ENCODE results near the gene TRIM15. TPM values are rescaled to one million over a fixed set of nuclear protein-coding genes. Genes with fewer than 3 reads are reported as not detected.

The TRIM15 gene
- total RNA-seq, 2 experiments from 2014 or later: not detected

DNA sequence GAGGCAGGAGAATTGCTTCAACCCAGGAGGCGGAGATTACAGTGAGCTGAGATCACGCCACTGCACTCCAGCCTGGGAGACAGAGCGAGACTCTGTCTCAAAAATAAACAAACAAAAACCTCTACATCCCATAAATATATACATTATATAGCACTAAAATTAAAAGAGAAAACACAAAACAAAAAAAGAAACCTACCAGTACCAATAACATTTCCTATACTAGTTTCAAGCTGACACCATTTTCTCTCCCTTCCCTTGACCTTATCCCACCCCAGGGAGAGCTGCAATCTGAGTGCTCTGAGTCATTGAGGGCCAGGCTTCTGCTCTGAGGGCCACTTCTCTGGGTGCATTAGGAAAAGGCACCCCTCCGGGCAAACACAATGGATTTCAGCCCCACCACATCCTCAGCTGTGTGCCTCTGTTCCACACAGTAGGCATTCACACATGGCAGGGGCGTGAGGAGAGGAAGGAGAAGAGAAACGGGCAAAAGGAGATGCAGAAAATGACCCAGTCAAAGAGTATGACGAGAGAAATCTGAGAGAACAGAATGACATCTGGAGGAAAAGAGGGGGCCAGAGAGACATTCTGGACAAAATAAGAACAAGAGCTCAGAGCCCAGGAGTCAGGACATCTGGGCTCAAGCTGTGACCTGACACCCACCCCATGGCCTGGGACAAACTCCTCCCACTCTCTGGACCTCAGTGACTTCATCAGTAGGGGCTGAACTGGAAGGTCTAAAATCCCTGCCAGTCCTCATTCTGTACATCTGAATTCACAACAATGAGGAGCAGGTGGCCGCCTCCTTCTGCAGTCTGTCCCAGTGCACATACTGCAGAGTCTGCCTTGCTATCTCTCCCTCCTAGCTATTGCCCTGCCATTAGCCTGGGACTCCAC lies 31.7 kb downstream of the TRIM15 start:
- H3K9me3 Mint-ChIP-seq (ENCODE audit: insufficient read depth): no peaks in the 10 kb centered on the region
- ATAC-seq: no peak
- ChIA-PET POLR2A (interaction anchor here (2.7 kb wide), 1 partner anchor 12 kb away, joined by 8 read pairs; no protein-coding TSS in a partner anchor), CTCF (interaction anchor here (1.2 to 1.3 kb wide), 2 partner anchors 24 to 347 kb away, joined by 4 to 5 read pairs; no protein-coding TSS in a partner anchor)
- DNase-seq: peak; percentile 16
- peaks cover 61% of the 10 kb centered on the region for H3K36me3 Mint-ChIP-seq (ENCODE audit: low read depth)
- no peak overlapping the region for H3K4me3 Mint-ChIP-seq
- peak overlapping the region; percentile 25 for H3K27ac Mint-ChIP-seq
- H3K4me1 Mint-ChIP-seq (ENCODE audit: low read depth): peaks cover 4% of the 10 kb centered on the region
- no peaks in the 10 kb centered on the region for H3K27me3 Mint-ChIP-seq (ENCODE audit: low read depth)

DNA sequence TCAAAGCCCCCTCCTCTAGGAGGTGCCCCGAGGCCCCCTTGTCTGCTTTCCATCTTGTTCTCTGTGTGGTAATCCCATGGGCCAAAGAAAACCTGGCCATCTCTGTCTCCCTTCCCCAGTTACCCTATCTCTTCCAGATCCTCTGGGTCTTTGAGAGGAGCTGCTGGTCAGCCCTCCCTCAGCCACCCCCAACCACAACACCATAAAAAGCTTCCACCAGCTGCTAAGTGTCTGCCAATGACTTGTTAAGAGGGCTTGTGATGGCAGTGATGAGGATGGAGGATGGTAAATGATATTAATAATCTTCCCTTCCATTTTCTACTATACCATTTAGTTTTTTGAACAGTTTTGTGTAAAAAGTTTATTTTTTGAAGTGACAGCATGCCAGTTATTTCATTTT lies 32.6 kb downstream of the TRIM15 start:
- H3K4me3 Mint-ChIP-seq: no peak overlapping the region
- peaks cover 58% of the 10 kb centered on the region for H3K36me3 Mint-ChIP-seq (ENCODE audit: low read depth)
- ChIA-PET POLR2A (interaction anchor here (2.7 kb wide), 1 partner anchor 11 kb away, joined by 8 read pairs; no protein-coding TSS in a partner anchor), CTCF (interaction anchor here (1.2 to 1.3 kb wide), 2 partner anchors 23 to 348 kb away, joined by 4 to 5 read pairs; no protein-coding TSS in a partner anchor)
- H3K27me3 Mint-ChIP-seq (ENCODE audit: low read depth): no peaks in the 10 kb centered on the region
- ATAC-seq (no peak), DNase-seq (no peak)
- H3K27ac Mint-ChIP-seq: peak overlapping the region; percentile 24
- no peaks in the 10 kb centered on the region for H3K9me3 Mint-ChIP-seq (ENCODE audit: insufficient read depth)
- peaks cover 10% of the 10 kb centered on the region for H3K4me1 Mint-ChIP-seq (ENCODE audit: low read depth)

DNA sequence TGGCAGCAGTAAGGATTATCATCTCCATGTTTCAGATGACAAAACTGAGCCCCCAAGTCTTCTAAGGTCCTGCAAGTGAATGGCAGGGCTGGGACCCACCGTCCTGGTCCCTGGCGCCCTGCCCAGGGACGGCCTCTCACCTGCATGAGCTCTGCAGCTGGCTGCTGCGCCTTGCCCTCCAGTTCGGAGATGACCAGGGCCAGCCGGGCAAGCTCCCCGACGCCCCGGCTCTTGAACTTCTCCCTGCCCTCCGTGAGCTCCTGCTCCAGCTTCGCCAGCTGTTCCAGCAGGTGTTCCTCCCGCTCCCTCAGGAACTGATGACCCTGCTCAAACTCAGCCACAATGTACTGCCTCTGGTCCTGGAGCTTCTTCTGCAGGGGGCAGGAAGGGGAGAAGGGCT lies 33.0 kb downstream of the TRIM15 start:
- no peaks in the 10 kb centered on the region for H3K27me3 Mint-ChIP-seq (ENCODE audit: low read depth)
- ChIA-PET POLR2A (interaction anchor here (0.8 to 2.7 kb wide), 2 partner anchors 10 to 153 kb away, joined by 3 to 8 read pairs; no protein-coding TSS in a partner anchor), CTCF (interaction anchor here (1.0 to 1.2 kb wide), 2 partner anchors 160 to 349 kb away, joined by 4 read pairs; no protein-coding TSS in a partner anchor)
- ATAC-seq: no peak
- no peak overlapping the region for H3K4me3 Mint-ChIP-seq
- peaks cover 15% of the 10 kb centered on the region for H3K4me1 Mint-ChIP-seq (ENCODE audit: low read depth)
- peaks cover 59% of the 10 kb centered on the region for H3K36me3 Mint-ChIP-seq (ENCODE audit: low read depth)
- H3K27ac Mint-ChIP-seq: no peak overlapping the region
- H3K9me3 Mint-ChIP-seq (ENCODE audit: insufficient read depth): no peaks in the 10 kb centered on the region
- no peak for DNase-seq

DNA sequence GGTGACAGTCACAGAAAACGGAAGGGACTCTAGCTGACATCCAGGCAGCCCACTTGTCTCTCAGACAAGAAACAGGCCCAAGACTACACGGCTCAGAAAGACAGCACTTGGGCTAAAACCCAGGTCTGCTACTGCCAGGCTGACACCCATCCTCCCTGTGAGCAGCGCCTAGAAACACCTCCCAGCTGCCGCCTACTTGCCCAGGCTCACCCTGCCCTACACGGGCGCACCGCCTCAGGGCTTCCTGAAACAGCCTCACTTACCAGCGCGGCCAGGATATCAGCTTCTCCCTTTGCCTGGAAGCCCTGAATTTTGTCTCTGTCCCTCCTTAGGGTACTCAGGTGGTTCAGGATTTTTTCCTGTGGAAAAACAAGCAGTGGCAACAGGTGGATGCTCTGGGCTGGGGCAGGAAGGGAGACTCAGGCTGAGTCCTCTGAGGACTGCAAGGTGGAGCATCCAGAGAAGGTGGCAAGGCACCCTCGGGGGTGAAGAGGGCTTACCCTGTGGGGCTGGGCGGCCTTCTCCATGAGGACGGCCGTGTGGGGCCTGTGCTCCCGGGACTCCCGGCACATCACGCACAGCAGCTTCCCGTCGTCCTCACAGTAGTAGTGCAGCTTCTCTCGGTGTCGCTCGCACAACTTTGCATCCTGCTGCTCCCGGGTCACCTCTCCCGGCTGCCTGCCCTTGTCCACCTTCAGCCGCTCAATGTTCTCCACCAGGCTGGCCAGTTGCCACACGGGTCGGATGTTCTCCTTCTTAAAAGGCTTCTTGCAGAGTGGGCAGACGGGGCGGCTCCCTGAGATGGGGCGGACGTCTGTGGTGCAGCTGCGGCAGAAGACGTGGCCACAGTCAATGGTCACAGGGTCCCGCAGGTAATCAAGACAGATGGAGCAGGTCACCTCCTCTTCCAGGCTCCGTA lies 35.1 kb downstream of the TRIM15 start:
- H3K4me3 Mint-ChIP-seq: no peak overlapping the region
- no peak for ATAC-seq
- H3K9me3 Mint-ChIP-seq (ENCODE audit: insufficient read depth): no peaks in the 10 kb centered on the region
- H3K4me1 Mint-ChIP-seq (ENCODE audit: low read depth): peaks cover 23% of the 10 kb centered on the region
- POLR2A ChIA-PET: interaction anchor here (0.5 kb wide), 1 partner anchor 253 kb away, joined by 3 read pairs; no protein-coding TSS in a partner anchor
- H3K36me3 Mint-ChIP-seq (ENCODE audit: low read depth): peaks cover 63% of the 10 kb centered on the region
- no peaks in the 10 kb centered on the region for H3K27me3 Mint-ChIP-seq (ENCODE audit: low read depth)
- H3K27ac Mint-ChIP-seq: no peak overlapping the region
- no peak for DNase-seq
- CTCF ChIA-PET: interaction anchor here (1.4 kb wide), 1 partner anchor 21 kb away, joined by 4 read pairs; no protein-coding TSS in a partner anchor

DNA sequence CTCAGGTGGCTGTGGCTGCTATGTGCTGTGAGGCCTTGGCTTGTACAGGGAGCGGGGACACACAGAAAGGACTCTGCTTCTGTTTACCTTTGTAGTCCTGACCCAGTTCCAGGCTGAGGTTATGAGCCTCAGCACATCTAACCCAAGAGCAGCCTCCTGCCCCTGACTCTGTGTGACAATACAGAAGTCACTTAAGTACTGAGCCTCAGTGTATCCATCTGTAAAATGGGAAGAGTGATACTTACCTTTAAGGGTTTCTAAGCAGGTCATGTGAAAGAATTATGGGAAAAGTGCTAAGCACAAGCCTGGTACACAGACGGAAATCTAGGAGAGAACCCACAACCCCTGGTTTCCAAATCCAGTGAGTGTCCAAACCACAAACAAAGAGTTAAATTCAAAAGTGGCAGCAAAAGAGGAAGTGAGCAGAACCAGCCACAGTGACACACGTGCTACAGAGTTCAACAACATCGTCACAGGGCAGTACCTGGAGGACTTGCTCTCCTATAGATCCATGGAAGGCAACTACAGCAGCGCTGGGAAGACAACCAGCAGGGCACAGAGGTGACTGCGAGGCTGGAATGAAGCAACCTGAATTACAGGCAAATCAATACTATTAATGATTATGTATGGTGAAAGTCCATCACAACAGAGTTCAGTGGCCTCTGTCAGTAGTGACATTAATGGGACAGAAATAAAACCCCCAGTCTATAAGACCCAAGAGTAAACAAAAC lies 37.4 kb downstream of the TRIM15 start:
- ATAC-seq: no peak
- Mint-ChIP-seq H3K36me3 (ENCODE audit: low read depth) (peaks cover 60% of the 10 kb centered on the region), H3K4me3 (no peak overlapping the region), H3K9me3 (ENCODE audit: insufficient read depth) (no peaks in the 10 kb centered on the region), H3K27me3 (ENCODE audit: low read depth) (no peaks in the 10 kb centered on the region), H3K4me1 (ENCODE audit: low read depth) (peaks cover 29% of the 10 kb centered on the region), H3K27ac (peak overlapping the region; percentile 51)
- ChIA-PET CTCF (no interaction called here), POLR2A (no interaction called here)
- no peak for DNase-seq

DNA sequence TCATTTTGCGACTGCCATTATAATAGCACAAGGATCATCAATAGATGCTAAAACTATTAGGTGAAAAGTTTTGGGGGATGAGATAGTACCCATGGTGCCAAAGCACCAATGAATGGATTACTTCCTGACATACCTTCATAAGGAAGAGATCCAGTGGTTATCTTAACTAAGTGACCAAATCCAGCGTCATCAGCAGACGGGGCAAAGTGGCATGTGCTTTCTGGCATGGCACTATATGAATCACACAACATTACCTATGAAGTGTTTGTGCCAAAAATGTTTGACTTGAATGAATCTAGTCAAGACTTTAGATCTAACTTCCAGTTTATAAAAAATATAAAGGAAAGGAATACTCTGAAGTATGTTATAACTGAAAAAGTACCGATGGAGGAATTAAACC lies 39.0 kb downstream of the TRIM15 start:
- ChIA-PET POLR2A (no interaction called here), CTCF (no interaction called here)
- H3K4me1 Mint-ChIP-seq (ENCODE audit: low read depth): peaks cover 40% of the 10 kb centered on the region
- ATAC-seq: no peak
- no peaks in the 10 kb centered on the region for H3K9me3 Mint-ChIP-seq (ENCODE audit: insufficient read depth)
- peaks cover 56% of the 10 kb centered on the region for H3K36me3 Mint-ChIP-seq (ENCODE audit: low read depth)
- no peaks in the 10 kb centered on the region for H3K27me3 Mint-ChIP-seq (ENCODE audit: low read depth)
- H3K27ac Mint-ChIP-seq: no peak overlapping the region
- DNase-seq: no peak
- H3K4me3 Mint-ChIP-seq: no peak overlapping the region

DNA sequence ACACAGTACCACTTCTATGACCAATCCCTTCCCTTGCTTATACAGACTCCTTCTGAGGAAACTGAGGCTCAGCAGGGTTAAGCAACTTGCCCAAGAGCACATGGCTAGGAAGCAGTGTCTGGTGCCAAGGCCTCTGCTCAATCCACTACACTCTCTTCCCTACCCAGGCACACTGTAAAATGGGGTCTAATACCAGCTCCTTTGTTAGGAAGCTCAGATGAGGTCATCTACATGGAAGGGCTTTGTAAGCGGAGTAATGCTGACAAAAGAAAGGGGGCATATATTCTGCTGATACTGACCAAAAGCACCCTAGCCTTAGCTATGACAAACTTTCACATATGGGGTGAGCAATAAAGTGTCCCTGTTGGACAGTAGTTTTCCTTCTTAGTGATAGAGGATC lies 40.8 kb downstream of the TRIM15 start:
- no peak for ATAC-seq
- Mint-ChIP-seq H3K27ac (no peak overlapping the region), H3K9me3 (ENCODE audit: insufficient read depth) (no peaks in the 10 kb centered on the region), H3K4me1 (ENCODE audit: low read depth) (peaks cover 54% of the 10 kb centered on the region), H3K27me3 (ENCODE audit: low read depth) (no peaks in the 10 kb centered on the region), H3K4me3 (no peak overlapping the region), H3K36me3 (ENCODE audit: low read depth) (peaks cover 58% of the 10 kb centered on the region)
- no peak for DNase-seq
- ChIA-PET POLR2A (interaction anchor here (0.8 kb wide), 1 partner anchor 9 kb away, joined by 4 read pairs; the partner anchor contains the start of gene TRIM26), CTCF (interaction anchor here (1.3 kb wide), 1 partner anchor 181 kb away, joined by 3 read pairs; no protein-coding TSS in a partner anchor)

DNA sequence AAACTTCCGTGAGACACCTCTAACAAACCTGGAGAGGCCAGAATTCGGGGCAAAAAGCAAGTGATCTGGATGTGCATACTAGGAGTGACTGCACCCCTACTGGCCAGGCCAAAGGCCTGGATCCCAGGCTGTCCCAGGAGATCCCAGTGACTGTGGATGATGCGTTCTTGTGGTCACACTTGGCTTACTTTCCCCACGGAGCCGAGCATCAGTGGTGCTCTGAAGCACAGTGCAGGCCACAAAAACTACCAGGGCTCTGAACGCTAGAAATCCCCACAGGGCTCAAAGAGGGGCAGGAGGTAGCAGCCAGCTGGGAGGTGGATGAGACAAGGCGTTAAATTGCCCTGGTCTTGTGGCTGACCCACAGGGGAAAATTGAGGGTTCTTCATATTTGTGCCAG lies 42.8 kb downstream of the TRIM15 start:
- Mint-ChIP-seq H3K4me1 (ENCODE audit: low read depth) (peaks cover 60% of the 10 kb centered on the region), H3K27ac (no peak overlapping the region), H3K9me3 (ENCODE audit: insufficient read depth) (no peaks in the 10 kb centered on the region), H3K36me3 (ENCODE audit: low read depth) (peaks cover 61% of the 10 kb centered on the region), H3K27me3 (ENCODE audit: low read depth) (no peaks in the 10 kb centered on the region), H3K4me3 (no peak overlapping the region)
- DNase-seq (no peak), ATAC-seq (no peak)
- POLR2A ChIA-PET: interaction anchor here (1.1 to 2.7 kb wide), 2 partner anchors 8 to 10 kb away, joined by 5 to 8 read pairs; no protein-coding TSS in a partner anchor
- CTCF ChIA-PET: interaction anchor here (4.1 kb wide), 1 partner anchor 13 kb away, joined by 18 read pairs; no protein-coding TSS in a partner anchor

DNA sequence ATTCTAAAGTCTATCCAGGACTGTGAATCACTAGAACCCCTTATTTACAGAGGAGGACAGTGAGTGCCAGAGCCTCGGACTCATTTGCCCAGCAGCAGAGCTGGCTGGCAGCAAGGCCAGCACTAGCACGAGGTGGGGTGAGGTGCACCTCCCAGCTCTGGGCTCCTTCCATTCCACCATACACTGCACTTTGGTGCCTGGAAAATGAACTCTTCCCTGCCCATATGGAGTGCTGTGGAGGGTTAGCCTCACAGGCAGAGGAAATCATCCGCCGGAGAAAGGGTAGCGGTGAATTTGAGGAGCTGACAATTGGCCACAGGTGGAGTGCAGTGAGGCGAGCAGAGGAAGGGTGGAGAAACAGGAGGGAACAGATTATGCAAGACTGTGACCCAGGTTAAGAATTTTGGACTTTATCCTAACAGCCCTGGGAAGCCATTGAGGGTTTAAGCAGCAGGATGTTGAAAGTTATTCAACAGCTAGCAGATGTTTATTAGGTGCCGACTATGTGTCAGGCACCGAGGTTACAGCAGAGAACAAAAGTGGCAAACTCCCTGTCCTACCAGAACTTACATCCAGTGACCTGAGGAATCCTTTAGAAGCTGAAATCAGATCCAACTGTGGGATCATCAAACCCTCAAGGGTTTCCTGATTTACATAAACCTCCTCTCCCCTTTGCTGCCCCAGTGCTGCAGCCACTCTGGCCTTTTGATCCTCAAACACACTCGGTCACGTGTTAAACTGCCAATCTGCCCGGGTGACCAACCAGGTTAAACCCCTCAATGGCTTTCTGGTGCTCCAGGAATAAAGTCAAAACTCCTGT lies 43.7 kb downstream of the TRIM15 start:
- no peak for ATAC-seq
- Mint-ChIP-seq H3K9me3 (ENCODE audit: insufficient read depth) (no peaks in the 10 kb centered on the region), H3K27me3 (ENCODE audit: low read depth) (no peaks in the 10 kb centered on the region), H3K4me1 (ENCODE audit: low read depth) (peaks cover 62% of the 10 kb centered on the region), H3K27ac (peak overlapping the region; percentile 58), H3K36me3 (ENCODE audit: low read depth) (peaks cover 61% of the 10 kb centered on the region), H3K4me3 (no peak overlapping the region)
- CTCF ChIA-PET: interaction anchor here (1.2 to 4.1 kb wide), 2 partner anchors 12 to 104 kb away, joined by 5 to 18 read pairs; no protein-coding TSS in a partner anchor
- no peak for DNase-seq
- POLR2A ChIA-PET: interaction anchor here (2.7 kb wide), 1 partner anchor 11 kb away, joined by 8 read pairs; no protein-coding TSS in a partner anchor

DNA sequence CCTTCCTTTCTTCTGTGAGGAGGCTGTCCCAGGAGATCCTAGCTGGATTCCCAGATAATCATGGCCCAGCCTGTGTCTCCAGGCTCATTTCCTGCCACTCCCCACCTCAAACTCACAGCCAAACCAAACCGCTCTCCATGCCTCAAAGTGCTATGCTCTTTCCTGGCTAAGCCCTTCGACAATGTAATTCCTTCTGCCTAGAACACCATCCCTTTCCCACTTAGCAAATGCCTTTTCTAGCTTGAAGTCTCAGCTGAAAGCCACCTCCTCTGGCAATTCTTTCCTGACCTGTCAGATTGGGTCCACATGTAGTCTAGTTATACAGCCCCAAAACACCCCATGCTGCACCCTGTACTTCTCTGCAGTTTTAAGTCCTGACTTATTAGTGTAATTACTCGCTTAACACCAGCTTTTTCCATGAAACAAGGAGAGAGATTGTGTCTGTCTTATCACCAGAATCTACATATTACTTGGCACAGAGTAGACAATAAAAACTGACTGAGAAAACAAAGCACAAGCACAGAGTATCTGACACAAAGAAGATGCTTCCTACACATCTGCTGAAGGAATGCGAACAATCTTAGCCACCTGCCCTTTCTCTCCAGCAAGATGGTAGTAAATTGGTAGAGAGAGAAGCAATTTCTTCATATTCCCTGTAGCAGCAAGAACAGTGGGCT lies 44.4 kb downstream of the TRIM15 start:
- POLR2A ChIA-PET: interaction anchor here (2.7 kb wide), 1 partner anchor 11 kb away, joined by 8 read pairs; no protein-coding TSS in a partner anchor
- Mint-ChIP-seq H3K4me1 (ENCODE audit: low read depth) (peaks cover 60% of the 10 kb centered on the region), H3K9me3 (ENCODE audit: insufficient read depth) (no peaks in the 10 kb centered on the region), H3K27ac (peak overlapping the region; percentile 43), H3K4me3 (no peak overlapping the region), H3K36me3 (ENCODE audit: low read depth) (peaks cover 61% of the 10 kb centered on the region), H3K27me3 (ENCODE audit: low read depth) (no peaks in the 10 kb centered on the region)
- no peak for DNase-seq
- no peak for ATAC-seq
- CTCF ChIA-PET: interaction anchor here (1.2 to 4.1 kb wide), 3 partner anchors 12 to 104 kb away, joined by 5 to 18 read pairs (median 5); no protein-coding TSS in a partner anchor
